NCI-H2107 (cell line): ENCODE measurements around the gene JAZF1.

Source experiments
- DNase-seq: peaks from one replicate; lab custom pipeline; 2025; lab: John Stamatoyannopoulos, UW

Gene JAZF1

GRCh38 chr7:28180364-28181147 lies at the start of gene JAZF1:
Gene JAZF1, minus strand, starts transcription at chr7:28180795.
- DNase-seq = peak; percentile 28

DNA sequence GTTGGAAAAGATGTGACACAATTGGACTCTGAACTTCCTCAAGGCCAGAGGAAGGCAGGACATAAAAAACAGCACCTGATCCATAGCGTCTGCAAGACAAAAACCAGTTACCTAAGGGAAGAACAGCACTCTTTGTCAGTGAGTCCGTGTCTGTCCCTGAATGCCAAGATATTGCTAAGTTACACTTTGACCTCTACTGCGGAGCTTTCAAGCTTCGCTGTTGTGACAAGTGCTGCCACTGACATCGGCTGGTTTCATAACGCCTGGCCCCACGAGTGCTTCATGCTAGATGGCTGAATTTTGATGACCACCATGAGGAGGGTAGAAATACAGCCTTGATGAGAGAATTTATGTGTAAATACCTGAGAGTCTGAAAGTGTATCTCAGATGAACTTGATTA lies 49.7 kb upstream of the JAZF1 start:
- no peak for DNase-seq

DNA sequence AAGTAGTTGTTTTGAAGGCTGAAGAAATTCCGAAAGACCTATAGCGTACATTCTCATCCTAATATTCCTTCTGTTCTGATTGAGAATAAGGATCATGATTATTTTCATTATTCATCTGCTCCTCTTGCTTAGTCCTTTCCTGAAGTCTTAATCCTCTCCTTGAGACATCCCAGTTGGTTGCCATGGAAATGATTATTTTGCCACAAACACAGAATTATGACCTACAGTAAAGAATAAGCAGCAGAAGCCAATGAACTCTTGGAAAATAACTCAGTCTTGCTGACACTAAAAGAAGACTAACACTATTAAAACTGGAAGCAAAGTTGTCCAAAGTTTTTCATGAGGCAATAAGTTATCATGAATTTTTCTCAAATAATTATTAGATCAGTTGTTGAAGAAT lies 47.8 kb upstream of the JAZF1 start:
- DNase-seq = no peak

DNA sequence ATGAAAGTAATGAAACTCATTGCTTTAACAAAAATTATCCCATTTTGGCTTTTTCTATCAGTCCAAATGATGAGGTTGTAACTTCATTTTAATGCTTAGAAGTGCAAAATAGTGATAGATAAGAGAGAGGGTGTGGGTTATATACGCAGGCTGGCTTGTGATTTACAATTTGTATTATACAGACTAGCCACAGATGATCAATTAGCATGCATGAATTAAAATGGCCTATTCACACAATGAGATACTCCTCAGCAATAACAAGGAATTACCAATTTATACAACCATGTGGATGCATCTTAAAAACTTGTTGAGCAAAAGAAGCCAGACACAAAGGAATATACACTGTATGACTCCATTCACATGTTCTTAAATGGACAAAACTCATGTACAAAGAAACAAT lies 45.4 kb upstream of the JAZF1 start:
- DNase-seq = no peak

DNA sequence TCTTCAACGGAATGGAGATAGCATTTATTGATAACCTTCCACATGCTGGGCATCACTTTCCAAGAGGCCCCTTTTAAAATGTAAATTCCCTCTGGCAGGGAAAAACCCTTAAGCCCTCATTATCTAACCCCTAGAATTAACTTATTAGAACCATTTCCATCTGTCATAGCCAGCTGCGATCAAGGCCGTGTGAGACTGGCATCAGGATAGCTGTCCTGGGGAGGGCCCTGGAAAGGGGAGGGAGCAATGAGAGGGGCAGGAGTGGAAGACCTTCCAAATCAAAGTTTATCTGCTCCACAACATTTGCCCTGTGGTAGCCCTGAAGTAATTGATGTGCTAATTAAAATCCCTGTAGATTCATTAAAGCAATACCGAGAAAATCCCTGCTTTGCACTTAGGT lies 45.0 kb upstream of the JAZF1 start:
- no peak for DNase-seq

DNA sequence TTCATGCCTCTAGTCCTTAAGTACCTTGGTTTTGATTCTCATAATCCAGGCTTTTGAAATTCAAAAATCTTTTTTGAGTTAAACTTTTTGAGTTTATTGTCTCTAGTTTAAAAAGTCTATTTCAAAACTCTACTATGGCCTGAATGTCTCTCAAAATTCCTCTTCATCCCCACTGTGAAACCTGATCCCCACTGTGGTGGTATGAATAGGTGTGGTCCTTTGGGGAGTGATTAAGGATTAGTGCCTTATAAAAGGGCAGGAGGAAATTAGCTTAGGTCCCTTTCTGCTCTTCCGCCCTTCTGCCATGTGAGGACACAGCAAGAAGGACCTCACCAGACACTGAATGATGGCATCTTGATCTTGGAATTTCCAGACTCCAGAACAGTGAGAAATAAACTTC lies 44.1 kb upstream of the JAZF1 start:
- DNase-seq = no peak

GRCh38 chr7:28224172-28224571 lies 43.6 kb upstream of the JAZF1 start:
- DNase-seq = no peak

- DNase-seq = no peak
Observed at GRCh38 chr7:28222636-28223035, 42.0 kb upstream of the JAZF1 start.

- DNase-seq = no peak
Observed at GRCh38 chr7:28219793-28220192, 39.2 kb upstream of the JAZF1 start.

DNA sequence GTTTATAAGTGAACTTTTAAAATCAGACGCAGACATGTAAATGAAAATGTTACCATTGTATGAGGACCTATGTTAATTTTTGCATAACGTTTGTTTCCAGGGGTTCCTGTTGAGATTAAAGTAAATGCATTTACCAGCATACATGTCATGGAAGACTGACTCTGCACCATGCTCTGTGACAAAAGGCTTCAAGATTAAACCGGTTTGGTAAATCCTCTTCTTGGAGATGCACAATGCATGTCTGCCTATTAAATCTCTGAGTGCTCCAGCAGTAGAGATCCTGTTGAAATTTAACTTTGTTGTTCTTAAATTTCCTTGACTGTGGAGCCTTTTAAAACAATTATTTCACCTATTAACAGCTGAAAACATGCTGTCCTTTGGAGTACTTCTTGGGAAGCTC lies 36.5 kb upstream of the JAZF1 start:
- no peak for DNase-seq

GRCh38 chr7:28211006-28211405 lies 30.4 kb upstream of the JAZF1 start:
- no peak for DNase-seq

DNA sequence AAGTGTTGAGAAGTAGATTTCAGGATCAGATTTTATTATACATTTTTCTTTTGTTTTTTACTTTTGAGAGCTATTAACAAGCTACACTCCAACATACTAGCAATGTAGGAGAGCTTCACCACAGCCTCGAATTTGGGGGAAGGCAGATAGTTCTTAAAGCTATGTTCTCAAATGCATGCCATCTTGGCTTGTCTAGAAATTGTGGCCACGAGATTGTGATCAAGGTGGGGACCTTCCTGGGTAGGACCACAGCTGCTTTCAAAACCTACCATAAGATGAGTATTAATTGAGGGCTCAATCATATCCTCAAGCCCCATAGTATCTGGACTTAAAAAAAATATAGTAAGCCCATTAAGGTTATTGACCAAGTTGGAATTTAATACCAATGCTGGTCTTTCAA lies 27.9 kb upstream of the JAZF1 start:
- no peak for DNase-seq

DNA sequence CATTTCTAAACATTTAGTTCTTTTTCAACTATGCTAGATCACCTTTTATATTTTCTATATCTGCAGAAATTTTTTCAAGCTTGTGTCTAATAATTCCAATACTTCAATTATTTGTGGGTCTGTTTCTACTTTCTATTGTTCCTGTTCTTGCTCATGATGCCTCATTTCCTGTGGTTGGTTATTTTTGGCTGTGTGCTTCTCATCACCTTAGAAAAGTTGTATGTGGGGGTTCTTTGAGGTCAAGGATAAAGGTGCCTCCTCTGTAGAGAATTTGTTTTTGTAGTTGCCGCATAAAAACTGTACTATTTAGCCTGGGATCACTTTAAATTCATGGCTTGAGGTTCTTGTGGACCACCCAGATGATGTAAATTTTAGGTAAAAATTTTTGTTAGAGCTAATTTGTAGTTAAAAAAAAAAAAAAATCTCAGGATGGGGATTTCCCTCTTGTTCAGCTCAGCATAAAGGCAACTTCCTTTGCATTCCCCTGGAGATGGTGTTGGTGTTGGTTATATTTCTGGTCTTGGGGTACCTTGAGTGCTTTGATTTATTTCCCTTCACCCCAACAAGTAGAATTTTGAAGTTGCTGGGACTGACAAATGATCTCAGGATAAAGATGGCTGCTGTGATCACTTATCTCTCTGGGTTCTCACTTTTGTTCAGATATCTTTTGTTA lies 27.0 kb upstream of the JAZF1 start:
- no peak for DNase-seq

DNA sequence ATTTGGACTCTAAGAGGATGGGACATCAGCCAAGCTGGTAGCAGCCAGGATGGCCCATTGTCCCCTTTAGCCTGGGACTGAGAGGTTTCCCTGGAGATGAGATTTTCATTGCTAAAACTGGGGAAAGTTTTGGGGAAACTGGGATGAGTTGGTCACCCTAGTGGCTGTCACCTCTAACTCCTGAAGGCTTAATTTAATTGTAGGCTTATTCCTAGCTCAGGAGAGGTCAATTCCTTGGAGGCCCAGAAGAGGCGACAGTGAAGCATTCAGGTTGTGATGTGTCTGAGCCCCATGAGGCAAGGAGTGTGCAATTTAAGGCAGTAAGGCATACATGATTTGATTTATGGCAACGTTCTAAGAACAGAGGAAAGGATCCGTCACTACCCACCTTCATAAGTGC lies 24.9 kb upstream of the JAZF1 start:
- no peak for DNase-seq

DNA sequence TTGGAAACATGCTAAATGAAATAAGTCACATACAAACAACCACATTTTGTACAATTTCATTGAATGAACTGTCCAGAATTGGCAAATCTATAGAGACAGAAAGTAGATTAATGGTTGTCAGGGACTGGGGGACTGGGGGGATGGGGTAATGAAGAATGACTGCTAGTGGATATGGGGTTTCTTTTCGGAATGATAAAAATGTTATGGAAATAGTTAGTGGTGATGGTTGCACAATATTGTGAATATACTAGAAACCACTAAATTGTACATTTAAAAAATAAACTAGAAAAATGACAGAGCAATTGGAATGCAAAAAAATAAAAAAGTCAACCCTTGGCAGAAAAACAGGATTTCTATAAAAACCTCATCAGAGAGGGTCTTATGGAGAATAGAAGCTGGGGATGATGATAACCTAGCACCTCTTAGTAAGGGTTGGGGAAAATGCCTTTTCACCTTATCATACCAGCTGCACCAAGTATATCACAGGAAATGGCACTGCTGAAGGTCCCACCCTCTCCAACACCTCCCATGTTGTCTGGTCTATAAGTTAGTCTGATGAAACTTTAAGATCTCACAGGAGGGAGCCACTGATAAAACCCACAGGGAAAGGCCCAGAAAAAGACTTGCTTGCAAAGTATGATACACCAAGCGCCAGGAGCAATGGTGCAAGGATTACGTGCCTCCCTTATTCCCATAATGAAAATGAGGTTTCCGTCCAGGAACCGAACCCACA lies 23.1 kb upstream of the JAZF1 start:
- no peak for DNase-seq

DNA sequence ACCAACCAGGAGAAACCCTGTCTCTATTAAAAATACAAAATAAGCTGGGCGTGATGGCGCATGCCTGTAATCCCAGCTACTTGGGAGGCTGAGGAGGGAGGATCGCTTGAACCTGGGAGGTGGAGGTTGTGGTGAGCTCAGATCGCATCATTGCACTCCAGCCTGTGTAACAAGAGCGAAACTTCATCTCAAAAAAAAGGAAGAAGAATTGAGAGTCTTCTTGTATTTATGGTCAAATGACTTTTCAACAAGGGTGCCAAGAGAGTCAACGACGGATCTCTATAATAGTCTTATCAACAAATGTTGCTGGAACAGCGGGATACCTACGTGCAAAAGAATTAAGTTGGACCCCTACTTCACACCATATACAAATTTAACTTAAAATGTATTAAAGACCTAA lies 21.6 kb upstream of the JAZF1 start:
- DNase-seq = no peak

- DNase-seq = no peak
Observed at GRCh38 chr7:28201131-28201530, 20.5 kb upstream of the JAZF1 start.

DNA sequence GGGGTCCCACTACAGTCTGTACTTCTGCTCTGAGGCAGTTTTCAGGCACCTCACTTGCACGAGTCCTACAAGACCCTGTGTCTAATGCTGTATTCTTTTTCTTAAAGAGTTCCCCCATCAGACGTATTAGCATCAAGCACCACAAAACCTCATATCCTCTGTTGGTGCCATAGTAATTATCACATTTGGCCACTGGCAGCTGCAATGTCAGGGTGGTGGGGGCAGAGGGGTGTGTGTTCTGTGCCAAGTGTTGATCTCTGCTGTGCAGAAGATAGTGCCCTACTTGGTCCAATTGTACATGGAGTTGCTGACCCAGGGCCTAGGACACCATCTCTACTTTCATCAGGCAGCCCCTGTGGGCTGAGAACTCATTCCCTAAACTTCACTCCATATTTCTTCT lies 20.0 kb upstream of the JAZF1 start:
- no peak for DNase-seq

- no peak for DNase-seq
Observed at GRCh38 chr7:28199021-28199510, 18.5 kb upstream of the JAZF1 start.

DNA sequence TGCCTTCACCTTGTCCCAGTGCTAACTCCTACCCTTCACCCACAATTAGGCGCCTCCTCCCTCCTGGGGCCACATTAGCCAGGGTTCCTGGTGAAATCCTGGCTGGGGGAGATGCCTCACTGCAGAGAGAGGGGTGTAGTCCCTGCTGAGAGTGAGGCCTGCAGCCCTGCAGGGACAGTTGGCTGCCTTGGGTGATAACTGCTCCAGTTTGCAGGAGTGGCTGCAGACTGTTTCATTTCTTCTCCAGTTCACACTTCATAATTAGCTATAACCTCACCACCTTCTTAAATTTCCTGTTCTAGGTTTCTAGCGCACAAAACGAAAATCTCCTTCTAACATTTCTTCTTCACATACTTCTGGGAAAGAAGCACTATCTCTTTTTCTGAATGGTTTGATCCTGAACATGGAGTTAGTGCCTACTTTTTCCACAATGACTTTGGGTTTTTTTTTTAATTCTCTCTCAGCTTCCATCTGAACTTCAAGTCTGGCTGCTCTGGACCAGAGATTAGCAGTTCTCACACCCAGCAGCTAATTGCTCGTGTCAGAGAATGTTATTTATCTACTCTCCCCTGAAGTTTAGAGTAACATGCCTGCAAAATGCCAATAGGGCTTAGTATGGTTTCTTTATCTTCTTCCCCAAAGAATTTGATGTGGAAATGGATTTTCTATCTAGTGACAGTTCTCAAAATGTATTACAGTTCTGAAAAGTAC lies 15.5 kb upstream of the JAZF1 start:
- no peak for DNase-seq

GRCh38 chr7:28192786-28193585 lies 12.4 kb upstream of the JAZF1 start:
- DNase-seq = no peak
